Hindlimb muscle (tissue), 1 donor: ENCODE data around the gene ANKRD42. TPM values are rescaled to one million over a fixed set of nuclear protein-coding genes. Genes with fewer than 3 reads are reported as not detected.
A peak's percentile ranks its signal among the peaks of the same experiment; 100 is the strongest.
"Not testable (repeated sequence)": the region's sequence is repeated elsewhere in the genome, so short reads cannot be mapped to it uniquely, and the experiment has no call there.

ENCODE experiments used
- DNase-seq: peaks from one replicate; pipeline ENCODE4 v3.0.0-alpha.2; 2013
- polyA plus RNA-seq: library from polyadenylated mRNA; unstranded; fragments of 120-200 nt; gene quantifications from one replicate; pipeline ENCODE4 v1.2.1, GENCODE V29; 2013; ENCODE audit not compliant: insufficient read length

Gene ANKRD42
- polyA plus RNA-seq, 1 donor = 3.9 TPM

DNA sequence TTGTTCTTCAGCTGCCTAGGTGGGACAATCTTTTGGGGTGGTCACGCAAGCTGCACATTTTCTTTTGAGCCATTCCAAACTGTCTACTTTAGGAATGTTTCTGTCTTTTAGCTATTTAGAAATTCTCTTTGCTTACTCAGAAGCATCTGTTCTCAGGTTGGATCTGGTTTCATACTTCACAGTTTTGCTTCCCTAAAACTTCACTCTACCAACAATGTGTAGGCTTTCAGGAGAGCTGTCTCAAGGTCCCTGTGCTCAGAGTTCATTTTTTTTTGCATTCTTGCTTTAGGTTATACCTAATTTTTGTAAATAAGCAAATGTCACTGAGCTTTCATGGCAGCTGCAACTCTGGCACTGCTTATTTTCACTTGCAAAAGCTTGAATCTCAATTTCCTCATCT lies 55.9 kb downstream of the ANKRD42 start:
- DNase-seq = no peak

DNA sequence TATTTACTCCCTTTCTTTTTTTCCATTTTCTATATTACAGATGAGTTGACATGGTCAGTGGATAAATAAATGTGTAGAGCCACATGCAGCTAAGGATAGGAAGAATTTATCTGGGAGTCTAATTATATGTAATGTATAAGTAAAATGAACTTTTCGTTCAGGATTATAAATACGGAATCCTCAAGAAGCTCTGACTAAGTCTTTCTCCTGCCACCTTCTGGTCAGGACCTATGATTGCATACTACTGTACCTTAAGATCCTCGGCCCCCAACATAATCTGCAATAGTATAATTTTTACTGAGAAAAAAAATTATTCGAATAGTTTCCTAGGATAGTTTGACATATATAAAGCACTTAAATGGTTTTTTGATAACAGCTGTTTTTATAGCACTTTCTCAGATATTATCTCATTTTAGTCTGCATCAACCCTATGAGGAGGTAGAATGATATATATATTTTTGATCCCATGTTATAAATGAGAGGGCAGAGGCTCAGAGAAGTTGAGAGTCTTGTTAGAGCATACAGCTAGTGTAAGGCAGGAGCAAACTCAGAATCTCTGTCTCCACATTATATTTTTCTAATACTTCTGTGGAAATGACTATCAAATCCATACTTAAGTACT lies 56.6 kb downstream of the ANKRD42 start:
- DNase-seq = no peak

DNA sequence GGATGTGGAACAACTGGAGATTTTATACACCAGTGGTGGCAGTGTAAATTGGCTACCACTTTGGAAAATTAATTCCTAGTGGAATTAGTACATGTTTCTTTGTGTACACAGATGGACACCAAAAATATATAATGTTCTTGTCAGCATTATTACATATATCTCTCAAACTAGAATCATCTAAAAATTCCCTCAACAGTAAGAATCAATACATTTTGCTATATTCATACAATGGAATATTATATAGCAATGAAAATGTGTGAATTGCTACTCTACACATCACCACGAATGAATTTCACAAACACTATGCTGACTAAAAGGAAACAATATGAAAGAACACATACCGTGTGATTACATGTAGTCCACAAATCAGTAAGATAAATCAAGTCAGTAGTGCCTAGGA lies 58.8 kb downstream of the ANKRD42 start:
- DNase-seq = no peak

DNA sequence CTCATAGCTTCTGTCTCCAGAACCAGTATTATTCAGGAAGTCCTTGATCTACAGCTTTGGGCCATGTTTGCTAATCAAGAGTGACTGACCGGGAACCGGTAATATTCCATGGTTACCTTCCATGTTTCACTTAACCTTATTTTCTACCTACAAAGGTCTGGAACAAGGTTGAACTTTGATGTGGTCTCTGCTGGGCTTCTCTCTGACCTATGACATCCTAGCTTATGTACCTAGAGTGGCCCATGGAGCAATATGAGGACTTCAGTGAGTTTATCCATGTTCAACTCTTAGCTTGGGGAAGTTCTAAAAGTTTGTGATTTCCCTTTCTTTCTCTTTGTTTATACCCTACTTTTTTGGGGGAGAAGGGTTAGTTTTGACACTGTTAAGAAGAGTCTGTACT lies 59.4 kb downstream of the ANKRD42 start:
- no peak for DNase-seq

DNA sequence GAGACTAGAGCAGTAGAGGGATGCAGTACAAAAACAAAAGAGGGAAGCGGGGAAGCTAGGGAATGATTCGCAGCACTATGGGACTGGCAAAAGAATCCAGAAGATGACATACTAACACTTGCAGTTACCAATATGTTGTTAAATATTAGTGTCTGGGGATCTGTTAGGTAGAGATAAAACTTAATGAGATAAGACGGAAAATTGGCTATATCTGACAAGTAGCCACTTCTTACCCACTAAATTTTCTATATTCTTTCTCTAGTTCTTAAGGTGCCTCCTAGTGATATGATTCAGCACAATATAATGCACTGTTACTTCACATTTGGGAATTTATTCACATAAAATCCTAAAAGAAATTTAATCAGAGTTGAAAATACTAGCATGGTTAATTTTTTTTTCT lies 61.9 kb downstream of the ANKRD42 start:
- DNase-seq = no peak

DNA sequence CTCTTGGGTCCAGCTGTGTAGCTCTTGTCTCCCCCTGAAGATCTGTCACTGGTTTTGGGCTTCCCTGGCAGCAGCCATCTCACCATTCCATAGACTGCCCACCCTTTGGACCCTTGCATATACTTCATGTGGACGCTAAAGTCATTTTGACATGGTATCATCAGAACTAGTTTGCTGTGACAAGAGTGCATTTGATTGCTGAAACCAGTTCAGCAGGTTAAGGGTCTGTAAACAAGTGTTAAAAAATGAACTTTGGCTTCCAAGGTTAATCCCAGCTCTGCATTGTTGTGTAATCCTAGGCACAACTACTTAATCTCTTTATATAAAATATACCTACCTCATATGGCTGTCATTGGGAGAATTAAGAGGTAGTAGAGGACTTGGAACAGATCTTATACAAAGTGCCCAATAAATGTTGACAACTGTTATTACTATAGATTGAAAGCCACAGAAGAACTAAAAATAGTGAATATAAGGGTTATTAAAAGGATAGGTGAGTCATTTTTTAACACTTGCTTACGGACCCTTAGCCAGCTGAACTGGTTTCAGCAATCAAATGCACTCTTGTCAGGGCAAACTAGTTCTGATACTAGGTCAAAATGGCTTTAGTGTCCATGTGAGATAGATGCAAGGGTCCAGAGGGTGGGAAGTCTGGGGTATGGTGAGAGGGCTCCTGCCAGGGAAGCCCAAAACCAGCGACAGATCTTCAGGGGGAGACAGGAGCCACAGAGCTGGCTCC lies 63.3 kb downstream of the ANKRD42 start:
- no peak for DNase-seq

DNA sequence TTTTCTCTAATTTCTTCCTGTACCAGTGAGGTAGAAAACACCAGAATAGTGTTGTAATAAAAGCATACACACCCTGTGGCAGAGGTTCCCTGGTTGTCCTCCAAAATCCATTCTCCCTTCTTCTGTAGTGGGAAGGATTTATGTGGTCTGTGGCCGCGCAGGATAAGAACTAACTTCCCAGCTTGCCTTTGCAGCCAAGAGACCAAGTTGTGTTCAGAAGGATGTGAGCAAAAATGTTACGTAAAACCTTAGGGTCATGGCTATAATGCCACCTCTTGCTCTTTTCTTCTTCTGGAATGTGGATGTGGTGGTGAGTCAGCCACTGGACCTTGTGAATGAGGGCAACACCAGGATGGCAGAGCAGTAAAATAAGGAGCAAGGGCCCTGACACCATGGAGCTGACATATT lies 64.3 kb downstream of the ANKRD42 start:
- DNase-seq = no peak

DNA sequence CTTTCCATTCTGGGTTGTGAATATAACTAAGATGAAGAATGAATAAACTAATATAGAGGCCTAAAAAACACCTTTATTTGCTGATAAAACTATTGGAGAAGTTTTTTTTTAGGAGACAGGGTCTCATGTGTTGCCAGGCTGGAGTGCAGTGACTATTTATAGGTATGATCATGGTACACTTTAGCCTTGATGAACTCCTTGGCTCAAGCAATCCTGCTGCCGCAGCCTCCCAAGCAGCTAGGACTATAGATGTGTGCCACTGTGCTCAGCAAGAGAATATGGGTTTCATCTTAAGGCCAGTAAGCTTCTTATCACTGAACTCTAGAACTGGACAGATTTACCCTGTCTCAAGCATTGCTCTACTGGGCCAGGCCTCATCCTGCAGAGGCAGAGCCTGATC lies 66.0 kb downstream of the ANKRD42 start:
- DNase-seq = no peak

DNA sequence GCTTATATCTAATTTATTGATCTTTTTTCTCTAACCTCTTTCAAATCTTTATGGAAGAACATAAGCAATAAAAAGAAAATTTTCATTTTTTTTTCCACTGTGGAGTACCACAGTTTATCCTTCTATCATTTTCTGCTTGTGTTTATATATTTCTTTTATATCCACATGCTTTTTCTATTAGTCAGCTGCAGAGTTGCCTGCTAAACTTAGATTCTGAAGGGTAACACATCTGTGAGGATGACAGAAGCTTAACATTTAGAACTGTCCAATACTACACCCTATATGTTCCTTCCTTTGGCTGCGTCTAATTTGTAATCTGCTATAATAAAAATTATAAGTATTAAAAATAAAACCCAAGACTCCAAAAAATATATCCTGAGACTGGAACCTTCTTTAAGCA lies 71.8 kb downstream of the ANKRD42 start:
- no peak for DNase-seq

DNA sequence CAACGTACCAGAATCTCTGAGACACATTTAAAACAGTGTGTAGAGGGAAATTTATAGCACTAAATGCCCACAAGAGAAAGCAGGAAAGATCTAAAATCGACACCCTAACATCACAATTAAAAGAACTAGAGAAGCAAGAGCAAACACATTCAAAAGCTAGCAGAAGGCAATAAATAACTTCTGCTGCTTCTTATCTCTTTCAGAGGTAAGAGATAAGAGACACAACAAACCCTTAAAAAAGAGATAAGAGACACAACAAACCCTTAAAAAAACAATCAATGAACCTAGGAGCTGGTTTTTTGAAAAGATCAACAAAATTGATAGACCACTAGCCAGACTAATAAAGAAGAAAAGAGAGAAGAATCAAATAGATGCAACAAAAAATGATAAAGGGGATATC lies 75.6 kb downstream of the ANKRD42 start:
- not testable (repeated sequence) for DNase-seq

DNA sequence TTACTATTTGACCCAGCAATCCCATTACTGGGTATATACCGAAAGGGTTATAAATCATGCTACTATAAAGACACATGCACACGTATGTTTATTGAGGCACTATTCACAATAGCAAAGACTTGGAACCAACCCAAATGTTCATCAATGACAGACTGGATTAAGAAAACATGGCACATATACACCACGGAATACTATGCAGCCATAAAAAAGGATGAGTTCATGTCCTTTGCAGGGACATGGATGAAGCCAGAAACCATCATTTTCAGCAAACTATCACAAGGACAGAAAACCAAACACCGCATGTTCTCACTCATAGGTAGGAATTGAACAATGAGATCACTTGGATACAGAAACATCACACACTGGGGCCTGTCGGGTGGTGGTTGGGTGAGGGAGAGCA lies 78.2 kb downstream of the ANKRD42 start:
- not testable (repeated sequence) for DNase-seq

DNA sequence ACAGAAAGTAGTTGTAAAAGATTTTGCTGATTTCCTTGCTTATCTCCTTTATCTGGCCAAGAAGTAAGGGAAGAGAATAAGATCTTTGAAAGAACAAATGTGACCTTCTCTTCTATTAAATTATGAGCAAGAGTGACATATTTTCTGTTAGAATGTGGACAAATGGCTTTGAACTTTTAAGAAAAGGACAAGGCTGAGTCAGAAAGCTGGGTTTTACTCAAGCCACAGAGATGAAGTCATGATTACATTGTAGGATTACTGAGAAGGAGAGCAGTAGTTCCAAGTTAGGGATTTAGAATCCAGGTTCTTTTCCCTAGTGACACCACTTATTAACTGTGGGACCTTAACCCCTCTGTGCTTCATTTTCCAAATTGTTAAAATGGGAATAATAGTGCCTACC lies 79.1 kb downstream of the ANKRD42 start:
- no peak for DNase-seq

DNA sequence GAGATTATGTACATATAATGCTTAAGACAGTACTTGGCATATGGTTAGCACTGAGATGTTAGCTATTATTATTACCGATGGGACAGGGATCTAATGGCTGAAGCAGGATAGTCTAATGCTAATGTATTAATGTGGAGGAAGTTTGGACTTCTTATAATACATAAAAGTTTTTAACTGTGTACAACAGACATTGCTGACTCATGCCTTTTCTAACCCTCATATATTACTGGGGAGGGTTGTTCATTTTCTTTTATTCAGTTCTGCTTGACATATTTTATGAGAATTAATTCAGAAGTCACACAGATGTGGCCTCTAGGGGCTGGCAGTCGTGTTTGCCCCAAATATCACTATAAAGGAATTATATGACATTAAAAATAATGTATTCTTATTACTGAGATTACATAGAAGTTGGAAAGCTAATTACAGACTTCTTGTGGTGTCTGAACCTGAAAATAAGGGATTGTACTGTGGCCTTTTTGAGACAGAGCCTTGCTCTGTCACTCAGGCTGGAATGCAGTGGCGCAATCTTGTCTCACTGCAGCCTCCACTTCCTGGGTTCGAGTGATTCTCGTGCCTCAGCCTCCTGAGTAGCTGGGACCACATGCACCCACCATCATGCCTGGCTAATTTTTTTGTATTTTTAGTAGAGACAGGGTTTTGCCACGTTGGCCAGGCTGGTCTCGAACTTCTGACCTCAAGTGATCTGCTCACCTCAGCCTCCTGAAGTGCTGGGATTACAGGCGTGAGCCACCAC lies 82.6 kb downstream of the ANKRD42 start:
- DNase-seq = no peak

DNA sequence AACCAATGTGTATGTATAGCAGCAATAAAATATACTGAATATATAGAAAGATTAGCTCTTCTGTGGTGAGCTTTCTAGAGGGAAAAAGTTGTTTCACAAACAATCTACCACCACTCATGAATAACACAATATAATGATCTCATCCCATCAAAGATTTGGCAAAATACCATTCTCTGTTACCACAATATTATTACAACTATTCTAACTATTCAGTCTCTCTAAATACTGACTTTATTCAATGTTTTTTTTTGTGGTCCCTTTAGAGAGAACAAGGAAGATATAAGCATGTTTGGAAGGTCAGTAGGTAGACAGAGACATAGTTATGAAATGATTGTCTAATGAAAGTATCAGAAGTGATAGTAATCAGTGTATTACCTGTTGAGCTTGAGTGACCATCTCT lies 84.8 kb downstream of the ANKRD42 start:
- DNase-seq = no peak

DNA sequence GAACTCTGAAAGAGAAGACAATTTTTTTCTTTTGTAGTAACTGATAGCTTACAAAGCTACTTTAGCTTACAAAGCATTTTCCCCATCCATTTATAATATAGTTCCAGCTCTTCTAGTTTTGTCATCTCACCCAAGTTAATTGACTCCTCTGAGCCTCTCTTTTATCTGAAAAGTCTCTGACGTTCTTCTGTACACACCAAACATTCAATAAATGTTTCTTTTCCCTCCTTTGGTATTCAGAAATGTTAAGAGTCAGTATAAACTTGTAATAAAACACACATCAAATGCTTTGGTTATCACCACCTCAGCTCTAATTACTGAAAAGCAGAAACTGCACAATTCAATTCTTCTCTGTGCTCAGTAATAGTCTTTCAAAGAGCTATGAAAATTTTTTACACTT lies 86.7 kb downstream of the ANKRD42 start:
- no peak for DNase-seq

DNA sequence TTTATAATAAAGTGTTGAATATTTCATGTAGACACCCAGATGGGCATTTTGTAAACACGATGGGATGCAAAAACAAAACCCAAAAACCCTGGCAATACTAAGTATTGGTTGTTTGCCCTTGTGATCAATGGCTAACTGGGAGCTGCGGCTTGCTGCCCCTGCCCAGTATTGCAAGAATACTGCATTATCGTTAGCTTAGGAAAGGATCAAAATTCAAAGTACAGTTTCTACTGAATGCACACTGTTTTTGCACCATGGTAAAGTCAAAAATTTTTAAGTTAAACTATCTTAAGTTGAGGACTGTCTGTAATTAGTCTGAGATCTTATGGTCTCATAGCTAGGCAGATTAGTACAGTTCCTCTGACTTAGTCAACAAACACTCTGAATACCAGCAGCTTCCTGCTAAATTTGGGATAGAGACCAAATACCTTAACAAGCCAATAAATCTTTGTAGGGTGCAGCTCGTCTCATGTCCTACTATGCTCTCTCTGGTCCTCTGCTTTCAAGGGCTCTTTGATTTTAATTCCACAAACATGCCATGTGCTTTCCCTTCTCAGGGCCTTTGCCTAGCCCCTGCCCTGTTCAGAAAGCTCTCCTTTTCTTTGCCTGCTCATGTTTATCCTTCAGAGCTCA lies 88.7 kb downstream of the ANKRD42 start:
- no peak for DNase-seq

DNA sequence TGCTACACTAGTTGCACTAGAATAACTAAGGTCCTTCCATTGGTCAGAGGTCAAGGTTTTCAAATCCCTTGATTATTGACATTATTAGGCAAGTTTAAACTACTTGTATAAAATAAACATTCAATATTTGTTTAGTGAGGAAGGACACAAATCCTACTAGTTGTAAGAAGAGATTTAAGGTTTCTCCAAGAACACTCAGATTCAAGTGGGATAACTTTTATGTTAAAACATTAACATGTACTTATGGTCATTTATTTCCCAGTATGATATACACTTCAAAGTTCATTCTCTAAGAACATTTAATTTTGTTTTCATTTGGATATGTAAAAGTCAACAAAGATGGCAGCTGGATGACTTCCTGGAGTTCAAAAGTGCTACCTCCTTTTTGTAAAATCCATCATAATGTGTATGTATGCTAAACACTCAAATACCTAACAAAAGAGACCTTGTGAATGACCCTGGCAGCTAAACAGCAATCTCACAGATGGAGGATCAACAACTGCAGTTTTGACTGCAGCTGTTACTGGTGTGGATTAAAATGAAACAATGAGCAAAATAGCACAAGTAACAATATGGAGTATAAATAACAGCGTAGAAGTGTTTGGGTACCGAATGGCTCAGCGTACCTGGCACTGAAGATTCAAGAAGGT lies 91.1 kb downstream of the ANKRD42 start:
- peak; percentile 15 for DNase-seq

DNA sequence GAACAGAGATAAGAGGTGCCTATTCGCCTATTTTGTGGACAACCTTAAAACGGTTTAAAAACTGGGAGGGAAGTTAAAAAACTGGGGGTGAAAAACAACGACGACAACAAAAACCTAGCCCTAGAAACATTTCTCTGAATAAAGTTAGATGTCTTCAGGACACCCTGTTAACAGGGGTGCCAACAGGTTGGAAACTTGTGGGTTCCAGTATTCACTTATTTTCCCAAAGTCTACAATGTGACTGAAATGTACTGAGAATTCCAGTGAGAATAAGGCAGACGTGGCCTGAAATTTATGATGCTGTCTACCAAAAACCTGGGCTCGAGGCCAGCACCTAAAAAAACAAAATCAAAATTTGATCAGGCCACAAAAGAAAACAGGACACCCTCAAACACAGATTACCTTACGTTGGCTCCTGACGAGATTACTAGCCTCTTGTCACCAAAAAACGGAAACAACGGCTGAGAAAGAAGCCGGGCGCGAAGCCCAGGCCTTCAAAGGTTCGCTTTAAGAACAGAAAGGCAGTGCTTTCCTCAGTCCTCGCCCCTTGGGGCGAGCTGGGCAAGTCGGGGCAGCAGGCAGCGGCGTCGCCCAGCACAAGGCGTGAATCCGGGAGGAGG lies 91.7 kb downstream of the ANKRD42 start:
- DNase-seq = no peak

DNA sequence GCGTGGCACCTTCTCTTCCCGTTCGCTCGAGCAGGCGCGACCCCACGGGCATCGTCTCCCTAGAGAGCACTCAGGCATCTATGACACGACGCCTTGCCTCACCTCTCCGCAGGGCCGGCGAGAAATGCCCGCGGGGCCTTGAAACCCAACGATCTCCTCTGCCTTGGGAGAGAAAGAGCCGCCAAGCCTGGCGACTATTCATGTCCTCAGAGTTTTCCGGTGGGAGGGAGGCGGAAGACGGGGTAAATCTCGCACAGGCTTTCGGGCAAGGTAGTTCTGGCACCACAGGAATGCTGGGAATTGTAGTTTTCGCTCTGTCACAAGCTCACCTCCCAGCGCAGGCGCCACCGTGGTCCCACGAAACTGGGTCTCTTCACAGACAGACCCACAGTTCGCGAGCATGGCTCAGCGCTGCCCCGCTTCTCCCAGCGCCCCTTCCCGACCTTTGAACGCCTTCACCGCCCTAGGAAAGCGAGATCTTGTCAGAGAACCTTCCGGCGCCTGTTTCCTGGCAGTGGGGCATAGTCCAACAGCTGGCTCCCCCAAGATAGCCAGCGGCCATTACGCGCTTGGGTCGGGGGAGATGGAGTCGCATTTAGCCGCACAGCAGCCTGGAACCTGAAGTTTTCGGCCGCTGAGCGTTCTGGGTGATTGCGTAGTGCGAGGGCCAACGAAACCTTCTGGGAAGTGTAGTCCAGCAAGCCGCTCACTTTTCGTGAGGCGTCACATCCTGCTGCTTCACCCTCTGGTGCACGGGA lies 92.4 kb downstream of the ANKRD42 start, which contains the start of gene CCDC90B:
TSS of gene CCDC90B (minus strand) at position 597 of the 758 bp plus-strand sequence. CDS start at position 202, 395 bp downstream.
- DNase-seq = peak; percentile 98

DNA sequence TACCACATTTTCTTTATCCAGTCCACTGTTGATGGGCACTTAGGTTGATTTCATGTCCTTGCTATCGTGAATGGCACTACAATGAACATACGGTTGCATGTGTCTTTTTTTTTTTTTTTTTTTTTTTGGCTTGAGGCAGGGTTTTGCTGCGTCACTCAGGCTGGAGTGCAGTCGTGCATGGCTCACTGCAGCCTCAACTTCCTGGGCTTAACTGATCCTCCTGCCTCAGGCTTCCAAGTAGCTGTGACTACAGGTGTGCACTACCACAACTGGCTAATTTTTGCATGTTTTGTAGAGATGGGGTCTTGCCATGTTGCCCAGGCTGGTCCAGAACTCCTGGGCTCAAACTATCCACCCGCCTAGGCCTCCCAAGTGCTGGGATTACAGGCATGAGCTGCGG lies 94.1 kb downstream of the ANKRD42 start:
- DNase-seq = no peak

DNA sequence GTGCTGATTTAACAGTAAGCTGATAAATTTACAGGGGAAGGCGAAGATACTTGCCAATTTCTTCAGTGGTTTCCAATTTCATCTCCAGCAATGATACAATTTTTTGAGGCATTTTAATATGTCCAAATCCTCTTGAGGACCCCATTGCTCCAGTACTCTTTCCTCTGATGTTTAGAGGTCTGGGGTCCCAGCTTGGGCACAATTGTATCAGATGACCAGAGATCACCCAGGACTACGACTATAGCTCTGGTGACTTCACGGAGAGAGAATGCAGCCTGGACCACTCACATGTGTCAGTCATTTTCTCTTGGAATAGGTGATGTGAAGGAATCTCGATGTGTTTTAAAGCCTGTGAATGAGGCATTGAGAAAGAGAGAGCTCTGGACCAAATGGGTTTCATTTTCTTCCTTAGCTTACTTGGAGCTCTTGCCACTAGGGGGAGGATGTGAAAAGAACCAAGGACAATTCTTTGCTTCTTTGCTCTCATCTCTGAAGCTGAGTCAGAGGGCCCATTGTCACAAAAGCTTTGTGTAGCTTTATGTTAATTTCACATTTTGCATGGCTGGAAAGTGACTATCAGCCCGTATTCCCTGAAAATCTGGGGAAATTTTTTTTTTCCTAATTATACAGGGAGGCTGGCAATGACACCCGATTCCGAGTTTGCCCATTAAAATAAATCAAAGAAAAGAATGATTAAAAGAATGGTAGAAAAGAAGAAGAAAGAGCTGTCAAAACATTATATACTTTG lies 99.4 kb downstream of the ANKRD42 start:
- DNase-seq = peak; percentile 73
